Endothelial cell of umbilical vein (primary cell): ENCODE measurements around the gene ADIPOR1. TPM values are rescaled to one million over a fixed set of nuclear protein-coding genes. Genes with fewer than 3 reads are reported as not detected.

Experiments
- BruUV-seq: library from RNA; stranded (reverse); fragments of 400-500 nt; replicated peaks from 2 replicates; lab custom pipeline; 2021; lab: Mats Ljungman, UMichigan
- CTCF ChIA-PET: fragments of 300-600, 350-600 bp; sonication (Branson Sonifier 250); formaldehyde crosslinking; loops from one replicate; lab custom pipeline; 2021; ENCODE audit warnings: antibody characterized with exemption, inconsistent platforms; lab: Charles Lee
- POLR2A ChIA-PET: fragments of 300-600, 350-600 bp; sonication (Branson Sonifier 250); formaldehyde crosslinking; loops from one replicate; lab custom pipeline; 2021; ENCODE audit warnings: antibody characterized with exemption, inconsistent platforms; lab: Charles Lee
- DNase-seq: peaks from one replicate; pipeline ENCODE4 v3.0.0-alpha.2; 2011; ENCODE audit warnings: low read depth, low spot score
- FAIRE-seq: peaks from 2 replicates; lab custom pipeline; 2011; peaks lifted over from hg19 to GRCh38; lab: Jason Lieb, UNC
- H2AFZ ChIP-seq: 2 replicates; pipeline ENCODE4 v1.6.0; 2012; ENCODE audit warnings: low read depth, low read length, control low read depth, inconsistent platforms
- H3K27ac ChIP-seq: 2 replicates; pipeline ENCODE4 v1.5.1; 2011; ENCODE audit warnings: low read depth, mild to moderate bottlenecking, control low read depth, low read length, moderate library complexity; ENCODE audit not compliant: insufficient read depth
- H3K27me3 ChIP-seq, 2 experiments: 2 replicates each; pipeline versions ENCODE4 v1.6.0 to v1.6.1; 2011; ENCODE audit warnings: low read length in 2 of 2, mixed read lengths in 1 of 2; ENCODE audit not compliant: control insufficient read depth in 2 of 2, insufficient read depth in 2 of 2
- H3K36me3 ChIP-seq, 2 experiments: 2 replicates in 1 of 2; 3 replicates in 1 of 2; pipeline ENCODE4 v1.5.1; 2011; ENCODE audit warnings: low read length in 2 of 2, mild to moderate bottlenecking in 1 of 2, moderate library complexity in 1 of 2; ENCODE audit not compliant: control insufficient read depth in 2 of 2, insufficient read depth in 2 of 2; ENCODE audit errors: extremely low read depth in 1 of 2
- H3K4me1 ChIP-seq: 3 replicates; pipeline ENCODE4 v1.5.1; 2011; ENCODE audit warnings: mild to moderate bottlenecking, low read length; ENCODE audit not compliant: control insufficient read depth, insufficient read depth; ENCODE audit errors: extremely low read depth
- H3K4me2 ChIP-seq: 2 replicates; pipeline ENCODE4 v1.6.1; 2011; ENCODE audit warnings: low read length, control low read depth, mixed read lengths; ENCODE audit not compliant: insufficient read depth
- H3K4me3 ChIP-seq, 3 experiments: fragments of 200-600 bp in 1 of 3; sonication (generic), shearing (Covaris generic) in 1 of 3; replicated peaks in 1 of 3; 2 replicates each; pipeline ENCODE4 v1.5.1; 2011 to 2016; ENCODE audit warnings: control low read depth in 3 of 3, low read length in 3 of 3, mild to moderate bottlenecking in 2 of 3, inconsistent platforms in 1 of 3, low read depth in 1 of 3, moderate library complexity in 1 of 3; ENCODE audit not compliant: insufficient read depth in 1 of 3
- H3K79me2 ChIP-seq: 2 replicates; pipeline ENCODE4 v1.6.0; 2012; ENCODE audit warnings: low read length, inconsistent platforms; ENCODE audit not compliant: control insufficient read depth, insufficient read depth
- H3K9ac ChIP-seq: replicated peaks from 2 replicates; pipeline ENCODE3; 2011; ENCODE audit warnings: low read length, control low read depth; ENCODE audit not compliant: insufficient read depth; ENCODE audit errors: extremely low read depth
- H3K9me1 ChIP-seq: replicated peaks from 3 replicates; pipeline ENCODE4 v1.6.0; 2011; ENCODE audit warnings: mild to moderate bottlenecking, low read length; ENCODE audit not compliant: control insufficient read depth, insufficient read depth; ENCODE audit errors: extremely low read depth
- H3K9me3 ChIP-seq: replicated peaks from 2 replicates; pipeline ENCODE4 v1.5.1; 2012; ENCODE audit warnings: low read length, inconsistent platforms; ENCODE audit not compliant: control insufficient read depth, insufficient read depth
- H4K20me1 ChIP-seq: replicated peaks from 2 replicates; pipeline ENCODE3; 2011; ENCODE audit warnings: mild to moderate bottlenecking, low read length; ENCODE audit not compliant: control insufficient read depth, insufficient read depth; ENCODE audit errors: extremely low read depth
- CTCF ChIP-seq, 2 donors: IDR thresholded peaks; 1 replicate in 1 of 2; 2 replicates in 1 of 2; pipeline ENCODE4 v1.5.1; 2011; ENCODE audit warnings: low read length in 2 of 2, mild to moderate bottlenecking in 2 of 2, moderate library complexity in 2 of 2, control low read depth in 1 of 2, inconsistent platforms in 1 of 2, low read depth in 1 of 2; ENCODE audit not compliant: insufficient read depth in 1 of 2; ENCODE audit errors: extremely low read depth in 1 of 2
- EZH2 ChIP-seq: IDR thresholded peaks from 2 replicates; pipeline ENCODE4 v1.6.1; 2012; ENCODE audit warnings: borderline replicate concordance, low read depth, mild to moderate bottlenecking, moderate library complexity, low read length, inconsistent platforms; ENCODE audit not compliant: severe bottlenecking
- FOS ChIP-seq: IDR thresholded peaks from 2 replicates; pipeline ENCODE4 v1.6.1; 2011; ENCODE audit warnings: mild to moderate bottlenecking, low read length, moderate library complexity, borderline replicate concordance; ENCODE audit not compliant: insufficient read depth
- GATA2 ChIP-seq: IDR thresholded peaks from 2 replicates; pipeline ENCODE4 v1.7.0; 2011; ENCODE audit warnings: low read depth, mild to moderate bottlenecking, moderate library complexity, mixed read lengths, low read length; ENCODE audit not compliant: insufficient read length, insufficient read depth
- JUN ChIP-seq: IDR thresholded peaks from 2 replicates; pipeline ENCODE4 v1.6.1; 2011; ENCODE audit warnings: borderline replicate concordance, low read depth; ENCODE audit not compliant: insufficient read length, insufficient read depth
- MAX ChIP-seq: IDR thresholded peaks from 2 replicates; pipeline ENCODE4 v1.6.1; 2011; ENCODE audit not compliant: insufficient read depth, insufficient read length
- MYC ChIP-seq: IDR thresholded peaks from one replicate; pipeline ENCODE4 v1.6.1; 2011; ENCODE audit warnings: mild to moderate bottlenecking, low read depth, low read length
- POLR2A ChIP-seq: IDR thresholded peaks from 2 replicates; pipeline ENCODE4 v1.6.1; 2012; ENCODE audit warnings: low read depth, mild to moderate bottlenecking, control low read depth, low read length
- POLR2AphosphoS5 ChIP-seq: IDR thresholded peaks from 2 replicates; pipeline ENCODE4 v1.6.1; 2012; ENCODE audit warnings: low read depth, mild to moderate bottlenecking, control low read depth, low read length, moderate library complexity; ENCODE audit not compliant: insufficient read depth
- dilution Hi-C: fragments of 300-500 bp; cut with MboI; formaldehyde crosslinking; loops from one replicate; pipeline ENCODE4 v1.15.0; 2019; ENCODE audit warnings: low sequenced_read_pairs; ENCODE audit not compliant: extremely low pct_ligation_motif_present
- intact Hi-C: fragments of 100-400 bp; cut with micrococcal nuclease; formaldehyde crosslinking; loops from one replicate; pipeline ENCODE4 v1.10.0; 2022
- polyA plus RNA-seq, 4 experiments: library from polyadenylated mRNA; depleted of rRNA in 3 of 4; stranded (reverse) in 3 of 4; unstranded in 1 of 4; fragments of >200 nt; gene quantifications; 2 replicates each; pipeline versions ENCODE4 v1.2.1 to v1.2.3, GENCODE V29; 2011 to 2012; ENCODE audit warnings: missing spikeins in 1 of 4
- total RNA-seq: library from RNA; stranded (reverse); gene quantifications from 2 replicates; pipeline ENCODE4 v1.2.3, GENCODE V29; 2021

Gene ADIPOR1
- total and polyA plus RNA-seq, 2 donors (not counting 3 experiments of a cell fraction or from before 2014, with no cell fraction given) = 67.2 to 135 TPM

- Histone ChIP-seq H3K9ac (no peak overlapping the region), H3K27me3 (no peaks in the 10 kb centered on the region), H3K4me2 (no peak overlapping the region), H3K36me3 (peaks cover 15 to 33% of the 10 kb centered on the region in 2 experiments), H3K4me3 (no peak overlapping the region), H3K4me1 (no peaks in the 10 kb centered on the region), H3K79me2 (no peaks in the 10 kb centered on the region), H3K9me3 (no peaks in the 10 kb centered on the region), H3K9me1 (no peaks in the 10 kb centered on the region), H3K27ac (no peak overlapping the region), H2AFZ (no peak overlapping the region), H4K20me1 (peaks cover 2% of the 10 kb centered on the region)
- BruUV-seq = no TSS peak
- DNase-seq (no peak), FAIRE-seq (no peak)
- TF ChIP-seq POLR2AphosphoS5 (no peak), GATA2 (no peak), FOS (no peak), JUN (no peak), POLR2A (no peak), CTCF (IDR thresholded peaks at IDR 0.05; ENCODE audit: extremely low read depth in 1 of 2, insufficient read depth in 1 of 2, low read depth in 1 of 2, low read length in 2 of 2) (no peak), MAX (no peak), EZH2 (no peak), MYC (no peak)
- intact Hi-C loops = no loop called here
- POLR2A ChIA-PET = no interaction called here
- dilution Hi-C loops = no loop called here
- CTCF ChIA-PET = interaction anchor here (1.1 to 2.3 kb wide), 2 partner anchors 10 to 12 kb away, joined by 3 to 10 read pairs; no protein-coding TSS in a partner anchor
Observed at GRCh38 chr1:202942426-202942825, 15.7 kb downstream of the ADIPOR1 start.
